B cell (primary cell): Measurements from ENCODE around the gene RNF223.

Source experiments
- CTCF ChIP-seq: fragments of 200-600 bp; IDR thresholded peaks from one replicate; pipeline ENCODE4 v1.8.0; 2022; ENCODE audit warnings: antibody characterized with exemption, mild to moderate bottlenecking
- EZH2 ChIP-seq: IDR thresholded peaks from 2 replicates; pipeline ENCODE4 v1.6.1; 2012; ENCODE audit warnings: borderline replicate concordance, low read depth, mild to moderate bottlenecking, moderate library complexity, low read length; ENCODE audit not compliant: insufficient read depth, poor library complexity, severe bottlenecking

- no peak for TF ChIP-seq CTCF
- no peak for TF ChIP-seq EZH2
Observed at GRCh38 chr1:1085911-1086841, 12.1 kb upstream of the RNF223 start.
